GM12878 (cell line): Measurements from ENCODE around the gene MPV17. TPM values are rescaled to one million over a fixed set of nuclear protein-coding genes. Genes with fewer than 3 reads are reported as not detected.

Experiments used
- DPF2 ChIP-seq: fragments of 450-650 bp; IDR thresholded peaks from 2 replicates; pipeline ENCODE4 v1.6.1; 2017; ENCODE audit warnings: mild to moderate bottlenecking
- E2F4 ChIP-seq: IDR thresholded peaks from 2 replicates; pipeline ENCODE4 v1.6.1; 2012; ENCODE audit warnings: low read depth, low read length, improper control_type of control experiment
- HDAC2 ChIP-seq: fragments of 200-600 bp; sonication (generic); IDR thresholded peaks from 2 replicates; pipeline ENCODE4 v1.6.1; 2017
- IKZF2 ChIP-seq, 2 experiments: fragments of 450-650 bp; IDR thresholded peaks; 2 replicates each; pipeline ENCODE4 v1.6.1; 2017; ENCODE audit warnings: mild to moderate bottlenecking in 2 of 2, moderate library complexity in 2 of 2
- KLF5 ChIP-seq: fragments of 450-650 bp; IDR thresholded peaks from 2 replicates; pipeline ENCODE4 v1.6.1; 2014; ENCODE audit warnings: mild to moderate bottlenecking; ENCODE audit not compliant: partially characterized antibody
- MYB ChIP-seq: fragments of 150-350 bp; IDR thresholded peaks from 2 replicates; pipeline ENCODE4 v1.6.1; 2014; ENCODE audit warnings: mild to moderate bottlenecking, low read depth, low read length, borderline replicate concordance
- PAX8 ChIP-seq: fragments of 450-650 bp; IDR thresholded peaks from 2 replicates; pipeline ENCODE4 v1.6.1; 2017; ENCODE audit warnings: mild to moderate bottlenecking, moderate library complexity
- PRDM15 ChIP-seq: fragments of 450-650 bp; formaldehyde crosslinking; IDR thresholded peaks from 2 replicates; pipeline ENCODE4 v1.4.0; 2020; ENCODE audit warnings: mild to moderate bottlenecking, moderate library complexity
- RB1 ChIP-seq: fragments of 450-650 bp; formaldehyde crosslinking; IDR thresholded peaks from 2 replicates; pipeline ENCODE4 v1.6.1; 2017; ENCODE audit warnings: mild to moderate bottlenecking, borderline replicate concordance
- SMAD1 ChIP-seq: fragments of 450-650 bp; IDR thresholded peaks from 2 replicates; pipeline ENCODE4 v1.6.1; 2018; ENCODE audit warnings: mild to moderate bottlenecking, low read depth; ENCODE audit not compliant: partially characterized antibody
- TCF7 ChIP-seq: IDR thresholded peaks from 2 replicates; pipeline ENCODE4 v1.6.1; 2014; ENCODE audit warnings: antibody characterized with exemption, borderline replicate concordance
- USF2 ChIP-seq: IDR thresholded peaks from 2 replicates; pipeline ENCODE4 v1.6.1; 2011; ENCODE audit warnings: low read depth, low read length, improper control_type of control experiment, borderline replicate concordance
- ZBTB11 ChIP-seq: fragments of 450-650 bp; formaldehyde crosslinking; IDR thresholded peaks from 2 replicates; pipeline ENCODE4 v1.5.0; 2022; ENCODE audit warnings: mild to moderate bottlenecking, missing genetic modification characterization
- ZBTB40 ChIP-seq: fragments of 450-650 bp; IDR thresholded peaks from 2 replicates; pipeline ENCODE4 v1.6.1; 2016; ENCODE audit warnings: mild to moderate bottlenecking, moderate library complexity, borderline replicate concordance
- ZNF24 ChIP-seq: fragments of 450-650 bp; IDR thresholded peaks from 2 replicates; pipeline ENCODE4 v1.6.1; 2017; ENCODE audit warnings: antibody characterized with exemption, mild to moderate bottlenecking
- polyA plus RNA-seq, 11 experiments: library from polyadenylated mRNA; depleted of rRNA in 4 of 11; unstranded in 6 of 11; stranded (reverse) in 5 of 11; fragments of >200 nt; fragmentation: Nextera tagmentation in 4 of 11; fragmentation: Illumina TruSeq in 1 of 11; extraction: Ambion mirVana in 4 of 11; extraction: Trizol in 1 of 11; gene quantifications; 1 replicate in 1 of 11; 2 replicates in 10 of 11; pipeline versions ENCODE4 v1.2.1 to v1.2.3, GENCODE V29; 2011 to 2016; ENCODE audit warnings: inconsistent platforms in 2 of 11, missing spikeins in 2 of 11, low read depth in 1 of 11
- total RNA-seq, 4 experiments: library from RNA; depleted of rRNA in 3 of 4; stranded (reverse); fragments of >200 nt in 3 of 4; fragmentation: Illumina TruSeq in 1 of 4; extraction: Trizol in 1 of 4; gene quantifications; 2 replicates each; pipeline versions ENCODE4 v1.2.1 to v1.2.3, GENCODE V29; 2013 to 2021

MPV17 gene
- total and polyA plus RNA-seq, 10 of the 15 experiments (the other 5 are each of a cell fraction or from before 2014, with no cell fraction given), result 63.4 to 143 (median 89.0) TPM

GRCh38 chr2:27370026-27370815, 47.3 kb upstream of the MPV17 start, which contains the start of the genes EIF2B4 and SNX17 (continued):
- TF ChIP-seq ZBTB11 (CRISPR knock-in tag) (no peak), RB1 (no peak; the same call in 1 of the 2 replicates), E2F4 (peak; percentile 42; the same call in 1 of the 2 replicates), DPF2 (peak; percentile 36; the same call in 1 of the 2 replicates), IKZF2 (IDR thresholded peaks at IDR 0.05) (peak; percentile 33 to 41; a peak in 1 of 4 replicates), PAX8 (no peak), USF2 (no peak), ZBTB40 (peak; percentile 74; the same call in 1 of the 2 replicates), KLF5 (peak; percentile 64), SMAD1 (no peak), PRDM15 (no peak), HDAC2 (no peak), TCF7 (no peak; the same call in 1 of the 2 replicates), MYB (no peak; the same call in 1 of the 2 replicates), ZNF24 (no peak)
